Natural killer cell treated with Interleukin-12 subunit alpha and Interleukin-12 subunit beta and Interleukin-15 and Interleukin-18, amount 100 ng/mL, for 72 hours (primary cell): ENCODE data around the gene TNS4. TPM values are rescaled to one million over a fixed set of nuclear protein-coding genes. Genes with fewer than 3 reads are reported as not detected.
A peak's percentile ranks its signal among the peaks of the same experiment; 100 is the strongest.

Source experiments
- ATAC-seq, 2 donors: fragments of 150-1000 bp; cut with Tn5 transposase in 1 of 2; sonication (Bioruptor Pico), chemical (Tn5 transposase) in 1 of 2; 2 replicates each; pipeline ENCODE4 v1.10.0; 2021
- DNase-seq: peaks from one replicate; pipeline ENCODE4 v3.0.0; 2022; ENCODE audit warnings: low spot score
- H3K27ac Mint-ChIP-seq, 2 donors: 1 replicate in 1 of 2; 2 replicates in 1 of 2; pipeline ENCODE4 v1.8.0; 2022; ENCODE audit warnings: mixed read lengths in 2 of 2, mild to moderate bottlenecking in 1 of 2, moderate library complexity in 1 of 2
- H3K27me3 Mint-ChIP-seq, 2 donors: 1 replicate in 1 of 2; 2 replicates in 1 of 2; pipeline ENCODE4 v1.8.0; 2022; ENCODE audit warnings: mixed read lengths in 2 of 2
- H3K36me3 Mint-ChIP-seq: one replicate; pipeline ENCODE4 v1.8.0; 2022; ENCODE audit warnings: mixed read lengths
- H3K4me1 Mint-ChIP-seq, 2 donors: 1 replicate in 1 of 2; 2 replicates in 1 of 2; pipeline ENCODE4 v1.8.0; 2022; ENCODE audit warnings: low read depth in 2 of 2, mixed read lengths in 2 of 2, mild to moderate bottlenecking in 1 of 2
- H3K4me3 Mint-ChIP-seq: one replicate; pipeline ENCODE4 v1.8.0; 2022; ENCODE audit warnings: mixed read lengths
- H3K9me3 Mint-ChIP-seq: 2 replicates; pipeline ENCODE4 v1.8.0; 2022; ENCODE audit warnings: mixed read lengths
- total RNA-seq, 2 donors: library from RNA; stranded (reverse); gene quantifications; one replicate each; pipeline ENCODE4 v1.2.3, GENCODE V29; 2022

The TNS4 gene
- total RNA-seq, 2 donors from 2014 or later: 0.76 to 2.9 TPM

DNA sequence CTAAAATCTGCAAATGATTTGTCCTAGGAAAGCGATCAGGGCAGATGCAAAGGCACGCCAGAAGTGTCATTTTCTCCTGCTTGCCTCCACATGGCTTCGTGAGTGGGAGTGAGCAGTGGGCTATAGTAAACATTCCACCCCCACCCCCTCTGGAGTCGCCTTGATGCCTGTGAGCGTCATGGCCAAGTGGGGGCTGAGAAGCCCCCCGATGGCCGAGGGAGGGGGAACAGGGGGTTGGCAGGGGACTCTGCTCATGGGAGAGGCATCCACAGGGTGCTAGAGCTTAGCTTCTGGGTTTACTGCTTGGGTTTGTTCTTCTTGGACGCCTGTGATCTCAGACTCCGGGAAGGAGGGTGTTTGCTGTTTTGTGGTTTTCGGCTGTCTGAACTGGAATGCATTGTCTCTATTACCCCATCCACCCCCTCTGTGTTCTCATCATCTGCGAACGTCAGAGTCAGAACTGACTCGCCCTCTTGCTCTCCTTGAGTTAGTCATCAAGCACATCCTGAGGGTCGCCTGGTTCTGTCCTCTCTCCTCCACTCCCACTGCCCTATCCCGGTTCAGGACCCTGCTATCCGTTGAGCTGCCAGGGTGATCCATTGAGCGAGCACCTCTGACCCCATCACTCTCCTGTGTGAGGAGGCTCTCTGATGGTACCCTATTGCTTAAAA is 15.4 kb downstream of the TNS4 start:
- ATAC-seq (no peak), DNase-seq (no peak)
- Mint-ChIP-seq H3K27me3 (peaks cover 0 to 4% of the 10 kb centered on the region in 2 donors), H3K27ac (peak overlapping the region in 1 of 2 donors; percentile 42), H3K4me3 (no peak overlapping the region), H3K9me3 (no peaks in the 10 kb centered on the region), H3K36me3 (no peaks in the 10 kb centered on the region), H3K4me1 (peaks cover 26 to 38% of the 10 kb centered on the region in 2 donors)

- Mint-ChIP-seq H3K27me3 (peaks cover 0 to 4% of the 10 kb centered on the region in 2 donors), H3K4me3 (no peak overlapping the region), H3K36me3 (no peaks in the 10 kb centered on the region), H3K27ac (peak overlapping the region in 1 of 2 donors; percentile 34), H3K4me1 (peaks cover 34 to 45% of the 10 kb centered on the region in 2 donors), H3K9me3 (no peaks in the 10 kb centered on the region)
- DNase-seq (no peak), ATAC-seq (no peak)
Measured at GRCh38 chr17:40484973-40485530, 16.4 kb downstream of the TNS4 start.

- Mint-ChIP-seq H3K27me3 (peaks cover 0 to 4% of the 10 kb centered on the region in 2 donors), H3K4me3 (no peak overlapping the region), H3K27ac (peak overlapping the region in 1 of 2 donors; percentile 34), H3K36me3 (no peaks in the 10 kb centered on the region), H3K4me1 (peaks cover 36 to 47% of the 10 kb centered on the region in 2 donors), H3K9me3 (no peaks in the 10 kb centered on the region)
- no peak for ATAC-seq
- DNase-seq: no peak
Measured at GRCh38 chr17:40484285-40484972, 17.0 kb downstream of the TNS4 start.

GRCh38 chr17:40483679-40484078 is 17.7 kb downstream of the TNS4 start:
- ATAC-seq (no peak), DNase-seq (no peak)
- Mint-ChIP-seq H3K27ac (peak overlapping the region in 1 of 2 donors; percentile 24), H3K4me1 (peaks cover 39 to 52% of the 10 kb centered on the region in 2 donors), H3K9me3 (no peaks in the 10 kb centered on the region), H3K27me3 (peaks cover 0 to 6% of the 10 kb centered on the region in 2 donors), H3K36me3 (no peaks in the 10 kb centered on the region), H3K4me3 (no peak overlapping the region)

- DNase-seq: no peak
- no peak for ATAC-seq
- peaks cover 37 to 52% of the 10 kb centered on the region in 2 donors for H3K4me1 Mint-ChIP-seq
- no peak overlapping the region for H3K4me3 Mint-ChIP-seq
- no peak overlapping the region for H3K27ac Mint-ChIP-seq
- no peaks in the 10 kb centered on the region for H3K9me3 Mint-ChIP-seq
- H3K36me3 Mint-ChIP-seq: no peaks in the 10 kb centered on the region
- peaks cover 0 to 6% of the 10 kb centered on the region in 2 donors for H3K27me3 Mint-ChIP-seq
Measured at GRCh38 chr17:40482722-40483121, 18.7 kb downstream of the TNS4 start.

DNA sequence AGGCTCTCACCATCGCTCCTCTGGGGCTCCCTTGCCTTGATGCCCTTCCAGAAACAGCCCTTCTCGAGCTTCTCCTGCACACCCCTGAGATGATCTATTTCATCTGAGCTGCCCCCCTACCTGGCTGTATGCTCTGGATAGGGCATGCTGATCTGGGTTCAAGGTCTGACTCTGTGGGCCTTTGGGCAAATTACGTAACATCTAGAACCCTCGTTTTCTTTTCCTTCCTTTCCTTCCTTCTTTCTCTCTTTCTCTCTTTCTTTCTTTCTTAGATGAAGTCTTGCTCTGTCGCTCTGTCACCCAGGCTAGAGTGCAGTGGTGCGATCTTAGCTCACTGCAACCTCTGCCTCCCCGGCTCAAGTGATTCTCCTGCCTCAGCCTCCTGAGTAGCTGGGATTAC is 20.3 kb downstream of the TNS4 start:
- ATAC-seq (no peak), DNase-seq (no peak)
- H3K36me3 Mint-ChIP-seq: no peaks in the 10 kb centered on the region
- H3K4me3 Mint-ChIP-seq: peak overlapping the region; percentile 71
- H3K27me3 Mint-ChIP-seq: peaks cover 0 to 3% of the 10 kb centered on the region in 2 donors
- H3K4me1 Mint-ChIP-seq: peaks cover 28 to 48% of the 10 kb centered on the region in 2 donors
- H3K27ac Mint-ChIP-seq: peak overlapping the region; percentile 77 to 78
- no peaks in the 10 kb centered on the region for H3K9me3 Mint-ChIP-seq

GRCh38 chr17:40480501-40481003 is 20.9 kb downstream of the TNS4 start:
- peak; percentile 66 for DNase-seq
- Mint-ChIP-seq H3K27me3 (peaks cover 0 to 3% of the 10 kb centered on the region in 2 donors), H3K36me3 (no peaks in the 10 kb centered on the region), H3K4me3 (peak overlapping the region; percentile 71), H3K4me1 (peaks cover 27 to 47% of the 10 kb centered on the region in 2 donors), H3K9me3 (no peaks in the 10 kb centered on the region), H3K27ac (peak overlapping the region; percentile 77 to 78)
- ATAC-seq: peak; percentile 80 to 85

DNA sequence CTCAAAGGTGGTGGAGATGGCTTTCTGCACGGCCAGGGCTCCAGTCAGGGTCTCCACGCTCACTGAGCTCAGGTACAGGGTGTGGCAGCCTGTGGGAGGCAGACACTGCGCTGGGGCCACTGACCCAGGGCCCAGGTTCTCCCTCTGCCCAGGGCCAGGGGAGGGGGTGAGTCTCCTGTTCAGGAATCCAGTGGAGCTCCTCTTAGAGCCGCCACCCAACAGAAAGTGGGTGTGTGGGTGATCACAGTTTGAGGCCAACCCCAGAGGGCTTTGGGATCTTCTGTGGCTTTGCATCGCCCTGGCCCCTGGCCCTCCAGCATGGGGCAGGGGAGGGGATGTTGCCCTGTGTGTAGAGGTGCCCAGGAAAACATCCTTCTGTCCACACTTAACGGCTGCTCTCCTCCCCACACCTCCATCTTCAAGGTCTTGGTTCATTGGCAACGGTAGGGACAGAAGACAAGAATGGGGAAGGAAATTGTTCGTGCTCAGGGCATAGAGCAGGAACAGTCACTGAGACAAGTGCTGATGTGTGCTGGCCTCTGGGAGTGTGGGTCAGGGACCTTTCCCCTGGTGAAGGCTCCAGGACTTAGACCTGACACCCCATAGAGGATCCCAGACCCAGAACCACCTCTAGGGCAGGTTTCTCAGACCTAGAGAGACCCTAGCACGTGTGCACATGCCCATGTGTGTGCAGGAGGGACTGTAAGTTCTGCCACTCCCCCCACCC is 21.5 kb downstream of the TNS4 start:
- Mint-ChIP-seq H3K4me3 (peak overlapping the region; percentile 71), H3K4me1 (peaks cover 27 to 44% of the 10 kb centered on the region in 2 donors), H3K27ac (peak overlapping the region; percentile 77 to 78), H3K9me3 (no peaks in the 10 kb centered on the region), H3K27me3 (peaks cover 0 to 3% of the 10 kb centered on the region in 2 donors), H3K36me3 (no peaks in the 10 kb centered on the region)
- ATAC-seq (peak in 1 of 2 donors; percentile 12), DNase-seq (no peak)

DNA sequence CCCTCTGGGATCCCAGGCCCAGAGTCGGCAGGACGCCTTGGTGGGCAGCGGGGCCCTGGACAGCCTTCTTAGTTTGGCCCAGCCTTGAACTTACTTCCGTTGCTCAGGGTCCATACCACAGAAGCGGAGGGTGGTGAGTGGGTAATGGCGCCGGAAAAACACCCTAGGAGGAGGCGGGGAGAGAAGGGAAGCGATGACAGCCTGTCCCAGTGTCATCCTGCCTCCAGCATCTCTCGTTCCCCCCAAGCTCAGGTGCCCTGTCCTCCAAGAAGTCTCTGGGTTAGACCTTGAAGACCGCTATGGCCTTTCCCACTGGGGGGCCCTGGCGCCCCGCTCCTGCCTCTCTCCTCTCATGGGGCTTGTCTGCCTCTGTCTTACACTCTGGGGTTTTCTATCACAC is 22.9 kb downstream of the TNS4 start:
- ATAC-seq (no peak), DNase-seq (no peak)
- H3K27me3 Mint-ChIP-seq: peaks cover 0 to 3% of the 10 kb centered on the region in 2 donors
- peaks cover 27 to 34% of the 10 kb centered on the region in 2 donors for H3K4me1 Mint-ChIP-seq
- H3K27ac Mint-ChIP-seq: peak overlapping the region in 1 of 2 donors; percentile 77
- H3K36me3 Mint-ChIP-seq: no peaks in the 10 kb centered on the region
- no peak overlapping the region for H3K4me3 Mint-ChIP-seq
- H3K9me3 Mint-ChIP-seq: no peaks in the 10 kb centered on the region

DNA sequence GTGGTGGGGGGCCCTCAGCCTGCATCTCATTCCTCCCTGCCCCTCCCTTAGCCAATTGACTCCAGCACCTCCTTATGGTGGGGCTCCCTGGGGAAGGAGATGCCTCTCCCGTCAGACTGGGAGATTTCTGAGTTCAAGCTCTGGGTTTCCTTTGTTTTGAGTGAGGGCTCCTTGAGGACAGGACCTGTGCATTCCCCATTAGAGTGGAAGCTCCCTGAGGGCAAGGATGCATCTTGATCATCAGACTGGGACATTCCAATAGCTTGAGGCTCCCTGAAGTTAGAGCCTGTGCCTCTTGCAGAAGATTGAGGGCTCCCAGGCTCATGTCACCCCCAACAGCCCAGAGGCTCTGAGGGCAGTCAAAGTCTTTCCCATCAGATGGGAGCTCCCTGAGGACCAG is 23.6 kb downstream of the TNS4 start:
- H3K27me3 Mint-ChIP-seq: peaks cover 0 to 9% of the 10 kb centered on the region in 2 donors
- H3K4me3 Mint-ChIP-seq: no peak overlapping the region
- no peak for DNase-seq
- H3K9me3 Mint-ChIP-seq: no peaks in the 10 kb centered on the region
- H3K4me1 Mint-ChIP-seq: peaks cover 27 to 35% of the 10 kb centered on the region in 2 donors
- no peak for ATAC-seq
- no peaks in the 10 kb centered on the region for H3K36me3 Mint-ChIP-seq
- no peak overlapping the region for H3K27ac Mint-ChIP-seq

DNA sequence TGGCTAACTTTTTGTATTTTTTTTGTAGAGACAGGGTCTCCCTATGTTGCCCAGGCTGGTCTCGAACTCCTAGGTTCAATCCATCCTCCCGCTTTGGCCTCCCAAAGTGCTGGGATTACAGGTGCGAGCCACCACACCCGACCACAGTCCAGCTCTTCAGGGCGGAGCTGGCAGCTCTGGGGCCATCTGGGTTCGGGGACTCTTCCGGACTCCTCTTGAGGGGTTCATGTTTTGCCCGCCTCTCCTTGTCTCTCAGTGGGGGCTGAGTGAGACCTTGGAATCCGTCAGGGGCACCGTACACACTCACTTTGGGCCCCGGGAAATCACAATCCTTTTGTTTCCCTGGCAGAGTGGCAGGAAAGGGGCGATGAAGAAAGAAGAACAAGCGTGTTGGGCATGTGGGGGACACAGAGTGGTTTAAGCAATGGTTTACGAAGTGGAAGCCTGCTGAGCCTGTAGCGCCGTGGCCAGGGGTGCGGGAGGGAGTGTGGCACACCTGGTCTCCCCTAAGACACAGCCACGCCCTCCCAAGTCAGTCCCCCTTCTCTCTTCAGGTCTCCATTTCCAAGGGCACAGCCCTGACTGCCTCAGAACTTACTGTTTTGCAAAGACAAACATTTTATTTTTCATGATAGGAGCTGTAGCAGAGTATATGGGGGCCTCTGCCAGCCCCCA is 26.1 kb downstream of the TNS4 start:
- Mint-ChIP-seq H3K9me3 (no peaks in the 10 kb centered on the region), H3K4me1 (peaks cover 11 to 18% of the 10 kb centered on the region in 2 donors), H3K27ac (no peak overlapping the region), H3K36me3 (no peaks in the 10 kb centered on the region), H3K4me3 (no peak overlapping the region), H3K27me3 (peaks cover 0 to 9% of the 10 kb centered on the region in 2 donors)
- DNase-seq (no peak), ATAC-seq (no peak)

DNA sequence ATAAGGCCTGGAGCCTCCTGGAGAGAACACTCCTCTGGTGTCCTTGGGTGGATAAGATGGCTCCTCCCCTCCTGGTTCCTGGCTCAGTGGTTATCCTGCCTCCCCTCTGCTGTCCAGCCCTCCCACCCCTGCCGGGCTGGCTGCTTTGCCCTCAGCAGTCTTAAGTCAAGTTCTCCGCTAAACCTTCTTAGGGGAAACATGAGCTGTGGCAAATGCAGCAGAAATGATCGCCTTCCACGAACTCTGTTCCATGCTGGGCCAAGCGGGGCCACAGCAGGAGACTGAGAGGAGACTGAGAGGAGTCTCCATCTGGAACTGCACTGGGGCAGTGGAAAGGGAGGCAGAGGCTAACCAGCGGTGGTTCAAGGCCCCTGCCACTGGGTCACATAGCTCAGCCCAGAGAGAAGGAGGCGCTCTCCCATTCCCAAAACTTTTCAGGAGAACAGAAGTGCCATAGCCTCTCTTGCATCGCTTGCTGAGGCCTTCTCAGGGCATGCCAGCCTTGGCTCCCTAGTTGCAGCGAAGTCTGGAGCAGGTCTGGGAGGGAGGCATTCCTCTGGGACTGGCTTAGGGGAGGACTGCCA is 26.9 kb downstream of the TNS4 start:
- Mint-ChIP-seq H3K27me3 (peaks cover 0 to 9% of the 10 kb centered on the region in 2 donors), H3K36me3 (no peaks in the 10 kb centered on the region)
- no peak for DNase-seq

More for the DNA sequence above, 26.9 kb downstream of the TNS4 start:
- no peak for ATAC-seq
- no peak overlapping the region for H3K4me3 Mint-ChIP-seq
- no peak overlapping the region for H3K27ac Mint-ChIP-seq
- peaks cover 5 to 12% of the 10 kb centered on the region in 2 donors for H3K4me1 Mint-ChIP-seq
- no peaks in the 10 kb centered on the region for H3K9me3 Mint-ChIP-seq
